HepG2 (cell line): Measurements from ENCODE around the gene NSUN6. TPM values are rescaled to one million over a fixed set of nuclear protein-coding genes. Genes with fewer than 3 reads are reported as not detected.

Source experiments
- ATF3 ChIP-seq: sonication (generic); formaldehyde crosslinking; IDR thresholded peaks from 2 replicates; pipeline ENCODE4 v1.4.0; 2020; ENCODE audit warnings: missing genetic modification reagents
- CBFB ChIP-seq: sonication (generic); formaldehyde crosslinking; IDR thresholded peaks from 2 replicates; pipeline ENCODE4 v1.4.0; 2020; ENCODE audit warnings: missing genetic modification reagents
- CBX5 ChIP-seq: sonication (generic); formaldehyde crosslinking; IDR thresholded peaks from 2 replicates; pipeline ENCODE4 v1.4.0; 2020; ENCODE audit warnings: missing genetic modification reagents, borderline replicate concordance
- DNMT3B ChIP-seq: conservative IDR thresholded peaks from 2 replicates; pipeline ENCODE4 v1.6.1; 2016; ENCODE audit warnings: missing biosample characterization, control low read depth
- ELF3 ChIP-seq: IDR thresholded peaks from 2 replicates; pipeline ENCODE4 v1.6.1; 2016; ENCODE audit warnings: missing genetic modification reagents, missing compliant biosample characterization
- HHEX ChIP-seq: IDR thresholded peaks from 2 replicates; pipeline ENCODE4 v1.6.1; 2016; ENCODE audit warnings: control low read depth
- KDM6A ChIP-seq: IDR thresholded peaks from 2 replicates; pipeline ENCODE4 v1.6.1; 2016; ENCODE audit warnings: low read depth
- MXI1 ChIP-seq: IDR thresholded peaks from 3 replicates; pipeline ENCODE4 v1.6.1; 2012; ENCODE audit warnings: low read depth, low read length, inconsistent platforms, borderline replicate concordance
- NFKBIZ ChIP-seq: IDR thresholded peaks from 2 replicates; pipeline ENCODE4 v1.6.1; 2018; ENCODE audit warnings: missing genetic modification reagents, missing compliant biosample characterization
- PATZ1 ChIP-seq: sonication (generic); formaldehyde crosslinking; IDR thresholded peaks from 2 replicates; pipeline ENCODE4 v1.4.0; 2020; ENCODE audit warnings: missing genetic modification reagents
- RARA ChIP-seq: IDR thresholded peaks from 2 replicates; pipeline ENCODE4 v1.6.1; 2016; ENCODE audit warnings: missing genetic modification reagents, missing compliant biosample characterization
- RCOR2 ChIP-seq: IDR thresholded peaks from 2 replicates; pipeline ENCODE4 v1.6.1; 2016; ENCODE audit warnings: missing biosample characterization, missing genetic modification reagents
- RELA ChIP-seq: sonication (generic); formaldehyde crosslinking; IDR thresholded peaks from 2 replicates; pipeline ENCODE4 v1.4.0; 2020; ENCODE audit warnings: missing genetic modification reagents
- SAP130 ChIP-seq: IDR thresholded peaks from 2 replicates; pipeline ENCODE4 v1.6.1; 2016; ENCODE audit warnings: low read depth
- SKI ChIP-seq: fragments of 450-650 bp; IDR thresholded peaks from one replicate; pipeline ENCODE4 v1.6.1; 2018; ENCODE audit warnings: mild to moderate bottlenecking; ENCODE audit not compliant: partially characterized antibody
- TCF7 ChIP-seq: sonication (generic); IDR thresholded peaks from 2 replicates; pipeline ENCODE4 v1.6.1; 2016; ENCODE audit warnings: antibody characterized with exemption, low read depth
- ZBTB8A ChIP-seq: sonication (generic); formaldehyde crosslinking; IDR thresholded peaks from 2 replicates; pipeline ENCODE4 v1.4.0; 2020; ENCODE audit warnings: mild to moderate bottlenecking, low read depth, missing genetic modification reagents, borderline replicate concordance
- ZFP36 ChIP-seq: fragments of 150-350 bp; IDR thresholded peaks from 2 replicates; pipeline ENCODE4 v1.6.1; 2018; ENCODE audit warnings: borderline replicate concordance, low read length, low read depth; ENCODE audit not compliant: partially characterized antibody
- ZNF121 ChIP-seq: sonication (generic); formaldehyde crosslinking; IDR thresholded peaks from 2 replicates; pipeline ENCODE4 v1.5.0; 2020; ENCODE audit warnings: mild to moderate bottlenecking, missing genetic modification reagents
- ZNF652 ChIP-seq: IDR thresholded peaks from 2 replicates; pipeline ENCODE4 v1.6.1; 2016; ENCODE audit warnings: low read depth, borderline replicate concordance
- ZNF709 ChIP-seq: sonication (generic); formaldehyde crosslinking; IDR thresholded peaks from 2 replicates; pipeline ENCODE4 v1.5.0; 2020; ENCODE audit warnings: mild to moderate bottlenecking, missing genetic modification reagents
- polyA plus RNA-seq, 8 experiments: library from polyadenylated mRNA; depleted of rRNA in 3 of 8; stranded (reverse) in 7 of 8; unstranded in 1 of 8; fragments of >200 nt; fragmentation: Illumina TruSeq in 4 of 8; extraction: Trizol in 4 of 8; gene quantifications; 2 replicates each; pipeline versions ENCODE4 v1.2.1 to v1.2.3, GENCODE V29; 2011 to 2016; ENCODE audit warnings: low read depth in 4 of 8, missing spikeins in 1 of 8, mixed read lengths in 1 of 8; ENCODE audit not compliant: insufficient read depth in 1 of 8
- total RNA-seq, 5 experiments: library from RNA; depleted of rRNA; stranded (reverse); fragments of >200 nt; fragmentation: Illumina TruSeq; extraction: Trizol; gene quantifications; 2 replicates each; pipeline ENCODE4 v1.2.3, GENCODE V29; 2016; ENCODE audit warnings: low read depth in 1 of 5
- TF ChIP-seq, protein P1 (sequence below): sonication (generic); formaldehyde crosslinking; IDR thresholded peaks from 2 replicates; pipeline ENCODE4 v1.4.0; 2020; ENCODE audit warnings: mild to moderate bottlenecking, missing genetic modification reagents, borderline replicate concordance
- TF ChIP-seq, protein P2 (sequence below): sonication (generic); formaldehyde crosslinking; IDR thresholded peaks from 2 replicates; pipeline ENCODE4 v1.5.1; 2020; ENCODE audit warnings: missing genetic modification reagents, mild to moderate bottlenecking, borderline replicate concordance
- TF ChIP-seq, protein P3 (sequence below): sonication (generic); formaldehyde crosslinking; IDR thresholded peaks from 2 replicates; pipeline ENCODE4 v1.9.0; 2021; ENCODE audit warnings: missing genetic modification reagents, borderline replicate concordance

NSUN6 gene
- total and polyA plus RNA-seq, 2 of the 13 experiments (the other 11 are each of a cell fraction or from before 2014, with no cell fraction given) = 17.2 to 19.3 TPM

- TF ChIP-seq ZFP36 = no peak
- TF ChIP-seq SKI = peak; percentile 78
- peak; percentile 91 for TF ChIP-seq SAP130
- 0 out of 2 replicates have a peak, but pooled peaks have one; percentile 43 for TF ChIP-seq HHEX (CRISPR knock-in tag)
- peak; percentile 57; the same call in 1 of the 2 replicates for TF ChIP-seq DNMT3B (CRISPR knock-in tag)
- TF ChIP-seq ZBTB8A (CRISPR knock-in tag) = no peak
- TF ChIP-seq, protein P1, sequence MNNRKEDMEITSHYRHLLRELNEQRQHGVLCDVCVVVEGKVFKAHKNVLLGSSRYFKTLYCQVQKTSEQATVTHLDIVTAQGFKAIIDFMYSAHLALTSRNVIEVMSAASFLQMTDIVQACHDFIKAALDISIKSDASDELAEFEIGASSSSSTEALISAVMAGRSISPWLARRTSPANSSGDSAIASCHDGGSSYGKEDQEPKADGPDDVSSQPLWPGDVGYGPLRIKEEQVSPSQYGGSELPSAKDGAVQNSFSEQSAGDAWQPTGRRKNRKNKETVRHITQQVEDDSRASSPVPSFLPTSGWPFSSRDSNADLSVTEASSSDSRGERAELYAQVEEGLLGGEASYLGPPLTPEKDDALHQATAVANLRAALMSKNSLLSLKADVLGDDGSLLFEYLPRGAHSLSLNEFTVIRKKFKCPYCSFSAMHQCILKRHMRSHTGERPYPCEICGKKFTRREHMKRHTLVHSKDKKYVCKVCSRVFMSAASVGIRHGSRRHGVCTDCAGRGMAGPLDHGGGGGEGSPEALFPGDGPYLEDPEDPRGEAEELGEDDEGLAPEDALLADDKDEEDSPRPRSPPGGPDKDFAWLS (CRISPR knock-in tag) = no peak
- peak; percentile 58 for TF ChIP-seq KDM6A (CRISPR knock-in tag)
- peak; percentile 85 for TF ChIP-seq TCF7
- TF ChIP-seq NFKBIZ (CRISPR knock-in tag) = peak; percentile 89
- 0 out of 2 replicates have a peak, but pooled peaks have one; percentile 36 for TF ChIP-seq RELA (CRISPR knock-in tag)
- TF ChIP-seq ELF3 (CRISPR knock-in tag) = peak; percentile 97
- TF ChIP-seq, protein P2, sequence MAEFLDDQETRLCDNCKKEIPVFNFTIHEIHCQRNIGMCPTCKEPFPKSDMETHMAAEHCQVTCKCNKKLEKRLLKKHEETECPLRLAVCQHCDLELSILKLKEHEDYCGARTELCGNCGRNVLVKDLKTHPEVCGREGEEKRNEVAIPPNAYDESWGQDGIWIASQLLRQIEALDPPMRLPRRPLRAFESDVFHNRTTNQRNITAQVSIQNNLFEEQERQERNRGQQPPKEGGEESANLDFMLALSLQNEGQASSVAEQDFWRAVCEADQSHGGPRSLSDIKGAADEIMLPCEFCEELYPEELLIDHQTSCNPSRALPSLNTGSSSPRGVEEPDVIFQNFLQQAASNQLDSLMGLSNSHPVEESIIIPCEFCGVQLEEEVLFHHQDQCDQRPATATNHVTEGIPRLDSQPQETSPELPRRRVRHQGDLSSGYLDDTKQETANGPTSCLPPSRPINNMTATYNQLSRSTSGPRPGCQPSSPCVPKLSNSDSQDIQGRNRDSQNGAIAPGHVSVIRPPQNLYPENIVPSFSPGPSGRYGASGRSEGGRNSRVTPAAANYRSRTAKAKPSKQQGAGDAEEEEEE (CRISPR knock-in tag) = no peak
- peak; percentile 88 for TF ChIP-seq RCOR2 (CRISPR knock-in tag)
- TF ChIP-seq MXI1 = peak; percentile 63; the same call in 1 of the 3 replicates
- TF ChIP-seq CBFB (CRISPR knock-in tag) = no peak
- TF ChIP-seq, protein P3, sequence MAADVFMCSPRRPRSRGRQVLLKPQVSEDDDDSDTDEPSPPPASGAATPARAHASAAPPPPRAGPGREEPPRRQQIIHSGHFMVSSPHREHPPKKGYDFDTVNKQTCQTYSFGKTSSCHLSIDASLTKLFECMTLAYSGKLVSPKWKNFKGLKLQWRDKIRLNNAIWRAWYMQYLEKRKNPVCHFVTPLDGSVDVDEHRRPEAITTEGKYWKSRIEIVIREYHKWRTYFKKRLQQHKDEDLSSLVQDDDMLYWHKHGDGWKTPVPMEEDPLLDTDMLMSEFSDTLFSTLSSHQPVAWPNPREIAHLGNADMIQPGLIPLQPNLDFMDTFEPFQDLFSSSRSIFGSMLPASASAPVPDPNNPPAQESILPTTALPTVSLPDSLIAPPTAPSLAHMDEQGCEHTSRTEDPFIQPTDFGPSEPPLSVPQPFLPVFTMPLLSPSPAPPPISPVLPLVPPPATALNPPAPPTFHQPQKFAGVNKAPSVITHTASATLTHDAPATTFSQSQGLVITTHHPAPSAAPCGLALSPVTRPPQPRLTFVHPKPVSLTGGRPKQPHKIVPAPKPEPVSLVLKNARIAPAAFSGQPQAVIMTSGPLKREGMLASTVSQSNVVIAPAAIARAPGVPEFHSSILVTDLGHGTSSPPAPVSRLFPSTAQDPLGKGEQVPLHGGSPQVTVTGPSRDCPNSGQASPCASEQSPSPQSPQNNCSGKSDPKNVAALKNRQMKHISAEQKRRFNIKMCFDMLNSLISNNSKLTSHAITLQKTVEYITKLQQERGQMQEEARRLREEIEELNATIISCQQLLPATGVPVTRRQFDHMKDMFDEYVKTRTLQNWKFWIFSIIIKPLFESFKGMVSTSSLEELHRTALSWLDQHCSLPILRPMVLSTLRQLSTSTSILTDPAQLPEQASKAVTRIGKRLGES (CRISPR knock-in tag) = no peak
- TF ChIP-seq PATZ1 (CRISPR knock-in tag) = peak; percentile 41; the same call in 1 of the 2 replicates
- peak; percentile 75 for TF ChIP-seq RARA (CRISPR knock-in tag)
- peak; percentile 73 for TF ChIP-seq ZNF121 (CRISPR knock-in tag)
- no peak for TF ChIP-seq ZNF709 (CRISPR knock-in tag)
- peak; percentile 80; the same call in 1 of the 2 replicates for TF ChIP-seq CBX5 (CRISPR knock-in tag)
- TF ChIP-seq ZNF652 (CRISPR knock-in tag) = 0 out of 2 replicates have a peak, but pooled peaks have one; percentile 10
- peak; percentile 99 for TF ChIP-seq ATF3 (CRISPR knock-in tag)
Measured at GRCh38 chr10:18610517-18610916, 40.9 kb downstream of the NSUN6 start (continued).
